HG03064 (cell line): Measurements from ENCODE around the gene TNIP2.
"Not testable (repeated sequence)": the region's sequence is repeated elsewhere in the genome, so short reads cannot be mapped to it uniquely, and the experiment has no call there.

ENCODE experiments used
- ATAC-seq: cut with Tn5 transposase; IDR thresholded peaks from one replicate; pipeline ENCODE4 v1.9.1; 2021; ENCODE audit warnings: low read depth; ENCODE audit not compliant: unreplicated experiment

Gene TNIP2

DNA sequence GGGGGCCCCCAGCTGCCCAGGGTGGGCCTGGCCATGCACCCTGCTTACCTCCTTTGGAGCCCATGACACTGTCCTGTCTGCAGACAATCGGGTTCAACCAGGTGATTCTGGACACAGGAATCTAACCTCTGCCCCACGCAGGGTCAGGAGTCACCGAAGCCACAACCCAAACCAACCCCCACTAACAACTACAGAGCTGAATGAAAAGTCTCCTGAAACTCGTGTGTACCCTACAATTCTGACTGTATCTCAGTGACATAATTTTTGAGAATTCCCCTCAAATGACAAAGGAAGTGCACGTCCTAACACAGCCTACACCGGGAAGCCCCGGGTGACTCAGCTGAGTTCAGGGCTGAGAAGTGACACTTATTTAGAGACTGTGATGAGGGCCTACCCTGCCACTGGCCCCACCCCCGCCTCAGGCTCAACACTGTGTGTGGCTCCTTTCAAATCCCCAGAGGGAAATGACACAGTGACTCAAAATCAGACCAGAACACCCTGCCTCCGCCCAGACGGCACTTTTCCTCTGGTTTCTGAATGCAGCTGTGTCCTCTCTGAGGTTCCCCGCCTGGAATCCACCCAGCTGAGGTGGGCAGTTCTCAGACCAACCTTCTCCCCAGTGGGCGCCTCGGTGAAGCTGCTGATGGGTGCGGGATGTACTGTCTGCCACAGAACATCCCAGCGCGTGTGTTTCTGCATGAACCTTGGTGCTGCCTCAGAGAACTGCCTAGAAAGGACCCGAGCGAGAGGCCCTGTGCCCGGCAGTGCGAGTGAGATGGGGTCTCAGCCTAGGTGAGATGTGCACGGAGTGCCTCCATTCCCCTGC lies 9.9 kb downstream of the TNIP2 start:
- ATAC-seq: peak; percentile 74

DNA sequence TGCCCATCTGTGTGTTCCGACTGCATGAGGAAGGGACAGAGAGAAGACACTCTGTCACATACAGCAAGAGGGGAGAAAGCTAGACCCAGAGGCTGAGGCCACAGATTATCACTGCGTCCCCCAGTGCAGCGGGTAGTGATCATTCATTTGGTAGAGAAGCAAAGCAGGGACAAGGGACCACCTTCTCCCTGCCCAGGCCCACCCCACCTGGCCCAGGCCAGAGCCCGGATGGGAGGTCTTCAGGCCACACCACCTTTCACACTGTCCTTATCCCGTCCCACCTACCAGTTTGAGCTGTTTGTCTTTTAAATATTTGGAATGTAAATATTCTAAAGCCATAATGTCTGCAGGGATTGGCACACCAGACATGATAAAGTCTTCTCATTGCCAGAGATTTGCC lies 10.6 kb downstream of the TNIP2 start:
- ATAC-seq: no peak

DNA sequence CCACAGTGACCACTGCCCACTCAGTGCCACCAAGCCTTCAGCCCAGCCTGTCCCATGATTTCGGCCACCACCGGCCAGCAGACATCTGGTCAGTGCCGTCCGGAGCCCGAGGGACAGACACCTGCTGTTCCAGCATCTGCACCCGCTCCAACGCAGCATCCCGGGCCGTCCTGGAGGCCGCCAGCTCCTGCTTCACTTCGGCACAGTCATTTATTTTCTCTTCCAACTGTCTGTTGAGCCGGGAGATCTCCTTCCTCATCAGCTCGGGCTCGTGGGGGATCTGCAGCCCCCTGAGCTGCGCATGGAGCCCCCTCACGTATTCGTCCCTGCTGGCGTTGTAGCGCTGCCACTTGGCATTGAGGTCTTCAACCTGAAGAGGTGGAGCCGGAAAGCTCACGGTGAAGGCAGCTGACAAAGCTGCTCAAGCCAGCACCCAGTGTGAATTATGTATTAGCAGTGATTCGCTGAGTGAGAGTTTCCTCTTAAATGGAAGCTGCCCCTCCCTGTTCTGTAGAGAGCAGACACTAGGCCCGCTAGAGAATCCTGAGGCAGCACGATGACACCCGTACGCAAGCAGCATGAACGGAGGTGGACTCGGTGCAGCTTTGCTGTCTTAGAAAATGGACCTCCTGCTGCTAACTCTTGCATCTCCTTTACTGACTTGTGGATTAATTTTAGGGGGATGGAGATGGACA lies 11.4 kb downstream of the TNIP2 start:
- no peak for ATAC-seq

DNA sequence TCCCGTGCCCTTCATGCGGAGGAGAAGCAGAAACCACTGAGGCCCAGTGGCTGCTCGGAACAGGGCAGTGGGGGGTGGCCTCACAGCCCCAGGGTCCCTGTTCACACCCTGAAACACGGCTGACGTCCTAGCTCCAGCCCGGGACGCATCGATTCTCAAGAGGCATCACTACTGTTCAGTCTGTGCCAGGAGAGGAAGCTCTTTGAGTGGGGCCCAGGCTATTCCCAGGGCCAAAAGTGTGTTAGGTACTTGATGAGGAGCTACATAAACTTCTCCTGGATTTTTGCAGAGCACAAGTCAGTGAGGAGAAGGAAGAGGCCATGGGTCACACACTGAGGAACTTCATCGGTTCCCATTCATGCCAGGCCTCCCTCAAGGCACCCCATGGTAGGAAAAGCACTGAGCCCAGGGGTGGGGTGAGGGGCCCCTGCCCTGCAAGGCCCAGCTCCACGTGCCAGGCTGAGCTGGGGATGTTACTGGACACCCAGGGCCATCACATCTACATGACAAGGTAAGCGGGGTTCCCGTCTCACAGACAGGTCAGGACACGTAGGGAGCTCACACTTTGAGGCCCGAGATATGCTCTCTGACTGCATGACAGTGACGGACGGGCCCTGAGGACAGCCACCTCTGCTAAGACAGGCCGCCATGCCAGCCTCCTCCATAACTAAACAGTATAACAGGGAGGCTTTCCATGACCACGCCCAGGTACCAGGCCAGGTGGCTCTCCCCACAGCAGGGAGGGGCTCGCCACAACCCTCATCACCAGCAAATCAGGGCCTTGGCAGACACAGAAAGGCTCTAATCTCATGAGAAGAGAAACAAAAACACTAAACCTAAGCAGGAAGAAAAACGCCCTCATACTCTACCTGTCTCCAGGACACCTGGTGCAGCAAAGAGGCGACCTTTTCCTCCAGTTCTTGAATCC lies 12.4 kb downstream of the TNIP2 start:
- ATAC-seq: no peak

DNA sequence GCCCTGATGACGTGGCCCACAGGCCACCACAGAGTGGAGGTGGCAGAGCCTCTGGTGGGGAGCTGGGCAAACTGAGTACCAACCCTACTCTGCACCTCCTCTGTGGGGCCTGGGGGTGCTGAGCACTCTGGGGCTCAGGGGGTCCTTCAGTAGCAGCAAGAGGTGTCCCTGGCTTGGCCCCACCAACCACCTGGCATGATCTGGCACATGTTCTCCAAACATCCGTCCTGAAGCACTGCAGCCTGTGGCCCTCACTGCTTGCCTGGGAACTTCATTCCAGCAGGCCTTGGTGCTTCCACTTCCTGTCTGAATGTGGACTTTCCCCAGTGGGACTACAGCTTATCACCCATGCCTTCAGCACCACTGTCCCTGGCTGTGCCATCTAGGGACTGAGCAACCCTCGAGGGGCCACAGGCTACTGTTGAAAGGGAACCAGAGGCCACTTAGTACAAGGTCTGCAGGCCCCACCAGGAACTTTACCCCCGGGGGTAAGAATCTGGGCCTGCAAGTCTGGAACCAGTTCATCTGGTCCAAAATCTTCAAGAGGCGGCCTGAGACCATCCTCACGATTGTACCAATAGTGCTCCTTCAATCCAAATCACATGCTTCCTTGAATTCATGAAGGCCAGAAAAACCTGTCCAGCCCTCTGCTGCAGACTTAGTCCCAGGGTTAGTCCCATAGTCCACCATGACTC lies 13.2 kb downstream of the TNIP2 start:
- ATAC-seq: no peak

DNA sequence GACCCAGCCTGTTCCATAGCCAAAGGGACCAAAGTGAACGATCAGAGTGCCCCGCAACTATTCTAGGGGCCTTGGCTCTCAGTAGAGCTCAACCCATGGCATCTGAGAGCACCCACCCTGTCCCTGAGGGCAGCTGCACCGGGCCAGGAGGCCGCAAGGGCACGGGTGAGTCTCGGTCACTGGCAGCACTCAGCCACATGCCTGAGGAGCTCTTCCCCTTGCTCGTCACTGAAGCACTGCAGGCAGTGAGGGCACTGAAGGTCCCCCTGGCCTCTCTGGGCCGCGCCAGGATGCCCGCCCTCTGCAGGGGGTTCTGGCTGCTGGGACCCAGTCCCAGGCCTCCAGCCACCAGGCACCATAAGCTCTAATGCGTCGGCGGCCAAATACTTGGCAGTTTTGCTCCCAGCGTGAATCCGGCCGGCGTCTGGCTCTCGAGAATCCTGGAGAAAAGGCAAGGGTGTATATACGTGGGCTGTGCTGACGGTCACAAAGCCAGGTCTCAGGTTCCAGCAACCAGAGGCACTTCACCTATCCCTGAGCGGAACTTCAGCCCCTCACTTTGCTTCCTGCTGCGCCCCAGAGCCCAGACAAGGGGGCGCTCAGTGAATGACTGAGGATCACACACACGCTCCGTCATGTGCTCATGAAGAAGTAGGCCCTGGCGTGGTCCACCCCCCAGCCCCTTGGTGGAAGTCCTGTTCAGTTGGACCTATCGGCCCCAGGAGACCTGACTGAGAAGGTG lies 13.9 kb downstream of the TNIP2 start:
- no peak for ATAC-seq

DNA sequence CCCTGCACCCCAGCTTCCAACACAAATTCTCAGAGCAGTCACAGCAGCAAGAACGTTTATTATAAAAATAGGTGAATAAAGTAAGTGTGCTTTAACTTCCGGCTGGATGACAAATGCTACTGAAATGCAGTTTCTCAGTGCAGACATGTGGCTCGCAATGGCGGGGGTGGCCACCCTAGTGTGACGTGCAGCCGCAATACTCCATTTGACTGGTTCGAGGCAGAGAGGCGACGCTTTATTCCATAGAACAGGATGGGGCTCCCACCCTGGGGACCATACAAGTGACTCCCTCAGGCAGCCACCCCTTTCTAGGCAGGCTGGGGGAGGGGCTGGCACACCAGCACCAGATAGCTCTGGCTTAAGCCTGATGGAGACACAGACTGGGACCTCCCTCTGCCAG lies 14.5 kb downstream of the TNIP2 start:
- no peak for ATAC-seq

DNA sequence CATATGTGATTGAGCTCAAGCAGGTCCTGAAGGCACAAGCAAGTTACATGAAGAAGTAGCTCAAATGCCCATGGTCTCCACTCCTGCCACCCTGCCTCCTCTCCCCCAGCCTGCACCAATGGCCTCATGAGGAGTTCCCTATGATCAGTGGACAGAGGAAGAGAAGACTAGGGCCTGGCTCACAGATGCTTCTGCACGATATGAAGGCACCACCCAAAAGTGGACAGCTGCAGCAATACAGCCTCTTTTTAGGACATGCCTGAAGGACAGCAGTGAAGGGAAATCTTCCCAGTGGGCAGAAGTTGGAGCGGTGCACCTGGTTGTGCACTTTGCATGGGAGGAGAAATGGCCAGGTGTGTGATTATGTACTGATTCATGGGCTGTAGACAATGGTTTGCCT lies 17.8 kb downstream of the TNIP2 start:
- not testable (repeated sequence) for ATAC-seq

DNA sequence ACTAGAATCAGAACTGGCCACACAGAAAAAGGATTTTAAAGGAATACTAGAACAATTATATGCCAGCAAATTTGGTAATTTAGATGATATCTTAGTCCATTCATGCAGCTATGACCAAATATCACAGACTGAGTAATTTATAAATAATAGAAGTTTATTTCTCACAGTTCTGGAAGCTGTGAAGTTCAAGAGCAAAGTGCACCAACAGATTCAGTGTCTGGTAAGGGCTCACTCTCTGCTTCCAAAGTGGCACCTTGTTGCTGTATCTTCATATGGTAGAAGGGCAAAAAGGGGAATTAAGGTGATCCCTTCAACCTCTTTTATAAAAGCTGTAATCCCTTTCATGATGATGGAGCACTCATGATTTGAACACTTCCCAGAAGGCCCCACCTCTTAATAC lies 20.3 kb downstream of the TNIP2 start:
- ATAC-seq: no peak

DNA sequence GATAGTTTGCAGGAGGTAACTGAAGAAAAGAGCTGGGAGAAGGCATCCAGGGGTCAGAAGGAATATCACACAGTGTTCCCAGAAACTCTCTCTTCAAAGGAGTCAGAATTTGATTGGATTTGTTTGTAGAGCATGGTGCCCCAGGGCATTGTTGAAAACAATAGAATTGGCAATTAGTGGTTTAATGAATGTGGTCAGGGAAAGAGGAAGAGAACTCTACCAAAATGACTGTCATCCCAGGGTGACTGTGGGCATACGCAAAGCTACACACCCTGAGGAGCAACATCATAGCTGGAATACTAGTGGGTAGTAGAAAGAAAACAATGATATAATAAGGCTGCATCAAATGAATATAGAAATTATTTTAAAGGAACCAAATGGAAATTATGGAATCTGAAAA lies 21.5 kb downstream of the TNIP2 start:
- ATAC-seq: no peak

DNA sequence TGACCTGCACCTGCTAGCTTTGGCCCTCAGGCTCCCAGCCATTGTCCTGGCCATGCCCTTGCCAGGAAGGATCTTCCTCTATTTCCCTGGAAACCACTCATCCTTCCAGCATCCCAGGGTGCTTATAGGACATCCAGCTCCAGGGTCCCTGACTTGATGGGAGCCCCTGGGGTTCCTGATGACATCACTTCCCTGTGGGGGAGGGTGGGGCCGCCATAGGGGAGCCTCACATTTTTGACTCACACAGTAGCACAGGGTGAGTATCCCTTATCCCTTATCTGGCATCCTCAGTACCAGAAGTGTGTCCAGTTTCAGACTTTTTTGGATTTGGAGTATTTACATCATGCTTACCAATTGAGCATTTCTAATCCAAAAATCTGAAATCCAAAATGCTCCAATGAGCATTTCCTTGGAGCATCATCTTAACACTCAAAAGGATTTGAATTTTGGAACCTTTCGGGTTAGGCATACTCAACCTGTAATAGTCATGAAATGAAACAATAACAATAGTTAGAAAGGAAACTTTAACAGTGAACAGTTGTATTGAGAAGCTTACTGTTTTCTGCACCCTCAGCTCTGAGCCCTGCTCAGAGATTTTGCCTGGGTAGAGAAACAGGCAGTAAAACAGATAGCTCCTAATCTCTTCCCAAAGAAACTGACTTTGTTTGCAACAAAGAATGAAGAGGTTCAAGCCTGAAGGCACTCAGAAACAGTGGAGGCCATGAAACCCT lies 22.1 kb downstream of the TNIP2 start:
- ATAC-seq: no peak

DNA sequence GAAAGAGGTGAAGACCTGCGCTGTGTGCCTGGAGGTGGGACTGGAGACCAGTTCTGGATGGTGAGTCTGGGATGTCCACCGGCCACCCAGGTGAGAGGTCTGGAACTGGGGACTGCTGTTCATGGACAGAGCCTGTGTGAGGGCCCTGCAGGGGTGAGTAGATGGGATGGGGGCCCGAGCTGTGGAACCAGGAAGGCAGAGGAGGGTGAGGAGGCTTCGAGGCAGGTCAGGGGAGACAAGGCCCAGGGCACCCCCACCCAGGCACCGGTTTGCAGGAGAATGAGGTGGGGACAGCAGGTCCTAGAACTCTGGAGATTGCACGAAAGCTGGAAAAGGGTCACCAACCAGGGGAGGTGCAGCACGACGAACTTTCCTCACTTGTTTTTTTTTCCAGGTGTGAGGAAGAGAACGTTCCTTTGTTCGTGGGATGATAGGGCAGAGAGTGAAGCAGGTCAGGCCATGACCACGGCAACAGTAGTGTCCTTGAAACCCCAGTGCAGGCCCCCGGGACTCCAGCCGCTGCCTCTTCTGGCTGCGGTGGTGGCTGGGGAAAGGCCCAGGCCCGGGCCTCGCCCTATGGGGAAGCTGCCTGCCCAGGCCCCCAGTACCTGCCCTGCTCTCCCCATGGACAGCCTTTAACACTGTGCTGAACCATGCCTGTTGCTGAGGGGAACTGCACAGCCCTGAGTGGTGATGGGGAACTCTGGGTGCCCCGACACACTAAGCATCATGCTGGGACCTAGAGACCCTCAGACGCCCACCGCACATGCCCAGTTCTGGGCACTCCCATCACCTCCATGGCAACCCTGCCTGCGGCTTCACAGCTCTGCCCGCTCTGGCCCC lies 22.9 kb downstream of the TNIP2 start:
- ATAC-seq: no peak

DNA sequence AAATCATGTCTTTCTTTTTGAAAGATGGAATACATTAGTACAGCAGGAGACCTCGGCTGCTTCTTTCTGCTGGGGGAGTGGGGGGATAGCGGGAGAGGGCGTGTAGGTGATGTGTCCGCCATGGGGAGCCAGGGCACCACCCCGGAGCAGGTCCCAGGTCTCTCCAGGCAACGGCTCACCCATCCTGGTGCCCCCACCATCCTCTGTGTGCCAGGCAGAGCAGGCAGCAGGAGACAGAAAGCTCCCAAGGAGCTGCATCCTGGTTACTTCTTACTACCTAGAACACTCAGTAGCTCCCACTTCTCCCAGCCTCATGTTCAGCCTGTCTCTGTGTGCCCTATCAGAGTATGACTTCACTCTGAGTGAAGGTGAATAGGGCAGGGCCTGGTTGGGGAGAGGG lies 23.6 kb downstream of the TNIP2 start:
- ATAC-seq: no peak

DNA sequence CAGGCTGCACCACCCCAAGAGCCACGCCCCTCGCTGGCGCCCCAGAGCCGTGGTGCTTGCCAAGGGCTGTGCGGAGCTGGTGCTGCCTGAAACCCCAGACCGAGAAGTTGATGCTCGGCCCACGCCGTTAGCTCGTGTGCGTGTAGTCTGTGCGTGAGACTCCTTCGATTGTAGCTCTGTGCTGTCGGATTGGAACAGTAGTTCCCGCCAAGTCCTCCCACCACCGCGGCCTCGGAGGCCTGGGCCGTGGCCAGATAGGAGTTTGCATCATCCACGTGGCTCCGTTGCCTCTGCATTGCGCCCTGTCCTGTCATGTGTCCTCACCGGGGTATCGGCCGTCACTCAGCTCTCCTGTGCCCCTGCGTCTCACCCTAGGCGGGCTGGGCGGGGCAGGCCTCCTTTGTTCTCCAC lies 24.2 kb downstream of the TNIP2 start:
- no peak for ATAC-seq

DNA sequence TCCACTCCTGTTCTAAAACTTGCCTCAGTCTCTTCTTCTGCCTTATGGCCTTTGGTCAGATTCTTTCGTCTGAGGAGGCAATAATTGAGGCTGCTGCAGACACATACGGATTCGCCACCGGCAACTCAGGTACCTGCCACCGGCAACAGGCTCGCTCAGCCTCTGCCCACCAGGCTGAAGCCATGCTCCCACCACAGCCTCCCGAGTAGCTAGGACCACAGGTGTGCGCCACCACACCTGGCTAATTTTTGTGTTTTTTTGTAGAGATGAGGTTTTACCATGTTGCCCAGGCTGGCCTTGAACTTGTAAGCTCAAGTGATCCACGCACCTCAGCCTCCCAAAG lies 26.6 kb downstream of the TNIP2 start:
- no peak for ATAC-seq

DNA sequence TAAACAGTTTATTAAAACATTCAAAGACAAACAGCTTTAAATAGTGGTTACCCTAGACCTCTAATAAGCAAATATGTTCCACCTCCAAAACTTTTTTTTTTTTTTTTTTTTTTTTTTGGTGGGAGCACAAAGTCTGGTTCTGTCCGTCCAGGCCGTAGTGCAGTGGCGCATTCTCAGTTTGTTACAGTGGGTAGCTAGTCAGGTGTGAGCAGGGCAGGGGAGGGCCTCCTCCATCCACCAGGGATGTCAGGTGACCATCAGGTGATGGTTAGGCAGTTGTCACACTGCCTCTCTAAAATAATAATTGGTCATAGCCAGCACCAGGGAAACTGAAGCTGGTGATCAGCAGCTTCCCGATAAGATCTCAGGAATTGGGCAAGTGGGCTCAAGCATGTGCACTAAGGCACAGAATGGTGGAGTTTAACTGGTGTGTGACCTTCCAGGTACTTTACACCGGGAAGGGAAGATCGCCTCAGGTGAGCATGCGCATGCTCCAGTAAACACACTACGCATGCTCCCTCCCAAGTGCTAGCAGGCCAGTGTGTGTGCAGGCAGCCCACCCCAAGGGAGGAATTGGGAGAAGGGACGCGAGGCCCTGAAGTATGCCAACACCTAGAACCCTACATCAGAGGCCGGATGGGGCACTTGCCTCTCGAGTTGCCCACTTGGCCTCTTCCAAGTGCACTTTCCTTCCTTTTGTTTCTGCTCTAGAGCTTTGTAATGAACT lies 27.2 kb downstream of the TNIP2 start:
- ATAC-seq: no peak

DNA sequence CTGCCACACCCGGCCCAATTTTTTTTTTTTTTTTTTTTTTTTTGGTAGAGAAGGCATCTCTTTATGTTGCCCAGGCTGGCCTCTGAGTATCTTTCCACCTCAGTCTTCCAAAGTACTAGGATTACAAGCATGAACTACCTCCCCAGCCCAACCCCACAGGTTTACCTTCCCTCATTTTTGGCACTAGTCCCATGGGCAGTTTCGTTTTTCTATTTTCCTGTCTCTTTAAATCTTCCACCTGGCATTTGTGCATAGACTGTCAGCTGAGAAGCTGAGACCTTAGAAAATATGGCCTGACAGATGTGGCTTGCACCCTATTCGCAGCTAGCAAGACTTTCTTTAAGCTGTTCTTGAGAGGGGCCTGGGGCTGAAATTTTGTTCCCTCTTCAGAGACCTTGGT lies 27.9 kb downstream of the TNIP2 start:
- ATAC-seq: no peak

DNA sequence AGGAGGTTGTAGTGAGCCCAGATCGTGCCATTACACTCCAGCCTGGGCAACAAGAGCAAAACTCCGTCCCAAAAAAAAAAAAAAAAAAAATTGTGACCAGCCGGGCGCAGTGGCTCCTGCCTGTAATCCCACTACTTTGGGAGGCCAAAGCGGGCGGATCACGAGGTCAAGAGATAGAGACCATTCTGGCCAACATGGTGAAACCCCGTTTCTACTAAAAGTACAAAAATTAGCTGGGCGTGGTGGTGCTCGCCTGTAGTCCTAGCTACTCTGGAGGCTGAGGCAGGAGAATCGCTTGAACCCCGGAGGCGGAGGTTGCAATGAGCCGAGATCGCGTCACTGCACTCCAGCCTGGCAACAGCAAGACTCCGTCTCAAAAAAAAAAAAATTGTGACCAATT lies 29.3 kb downstream of the TNIP2 start:
- not testable (repeated sequence) for ATAC-seq
